Measurements from ENCODE around the gene BCL11B.

The BCL11B gene

DNA sequence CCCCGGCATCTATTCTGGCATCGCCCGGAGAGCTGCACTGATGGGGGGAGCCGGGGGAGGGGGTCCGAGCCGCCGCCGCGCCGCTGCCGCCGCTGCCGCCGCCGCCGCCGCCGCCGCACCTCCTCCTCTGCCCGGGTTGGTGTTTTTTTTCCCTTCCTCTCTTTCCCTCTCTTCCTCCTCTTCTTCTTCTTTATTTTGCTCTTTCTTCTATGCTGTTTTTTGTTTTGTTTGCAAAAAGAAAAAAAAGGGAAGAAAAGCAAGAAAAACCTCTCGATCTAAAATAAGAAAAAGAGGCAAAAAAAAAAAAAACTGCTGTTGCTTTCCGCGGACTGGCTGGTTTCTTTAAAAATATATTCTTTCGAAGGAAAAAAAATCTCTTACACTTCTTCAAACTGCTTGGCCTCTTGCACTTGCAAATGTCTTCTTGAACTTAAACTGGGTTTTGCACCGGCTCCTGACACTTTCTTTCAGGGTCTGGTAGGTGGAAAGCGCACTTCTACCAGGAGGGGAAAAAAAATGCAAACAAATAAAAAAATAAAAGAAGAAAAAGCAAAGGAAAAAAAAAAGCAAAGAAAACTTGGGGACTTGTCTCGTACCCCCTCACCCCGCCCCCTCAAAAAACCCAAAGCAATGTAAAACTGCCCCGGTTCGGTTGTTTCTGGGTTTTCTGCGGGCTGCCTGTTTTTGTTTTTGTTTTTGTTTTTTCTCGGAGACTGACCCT lies 616 bp downstream of the BCL11B start:
- H3K36me3 ChIP-seq (ENCODE audit: insufficient read depth, low read length): no peaks in the 10 kb centered on the region
- no peaks in the 10 kb centered on the region for H3K27me3 ChIP-seq (ENCODE audit: insufficient read depth, low read length)
- H3K4me2 ChIP-seq (ENCODE audit: low read length): no peak overlapping the region
- no peaks in the 10 kb centered on the region for H3K9me3 ChIP-seq (ENCODE audit: low read length)
- TF ChIP-seq, protein P1, sequence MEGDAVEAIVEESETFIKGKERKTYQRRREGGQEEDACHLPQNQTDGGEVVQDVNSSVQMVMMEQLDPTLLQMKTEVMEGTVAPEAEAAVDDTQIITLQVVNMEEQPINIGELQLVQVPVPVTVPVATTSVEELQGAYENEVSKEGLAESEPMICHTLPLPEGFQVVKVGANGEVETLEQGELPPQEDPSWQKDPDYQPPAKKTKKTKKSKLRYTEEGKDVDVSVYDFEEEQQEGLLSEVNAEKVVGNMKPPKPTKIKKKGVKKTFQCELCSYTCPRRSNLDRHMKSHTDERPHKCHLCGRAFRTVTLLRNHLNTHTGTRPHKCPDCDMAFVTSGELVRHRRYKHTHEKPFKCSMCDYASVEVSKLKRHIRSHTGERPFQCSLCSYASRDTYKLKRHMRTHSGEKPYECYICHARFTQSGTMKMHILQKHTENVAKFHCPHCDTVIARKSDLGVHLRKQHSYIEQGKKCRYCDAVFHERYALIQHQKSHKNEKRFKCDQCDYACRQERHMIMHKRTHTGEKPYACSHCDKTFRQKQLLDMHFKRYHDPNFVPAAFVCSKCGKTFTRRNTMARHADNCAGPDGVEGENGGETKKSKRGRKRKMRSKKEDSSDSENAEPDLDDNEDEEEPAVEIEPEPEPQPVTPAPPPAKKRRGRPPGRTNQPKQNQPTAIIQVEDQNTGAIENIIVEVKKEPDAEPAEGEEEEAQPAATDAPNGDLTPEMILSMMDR (IDR thresholded peaks at IDR 0.05; ENCODE audit: low read length): no peak
- TF ChIP-seq EZH2 (IDR thresholded peaks at IDR 0.05; ENCODE audit: borderline replicate concordance, low read length): no peak
- no peaks in the 10 kb centered on the region for H3F3A ChIP-seq (ENCODE audit: insufficient read depth, low read length)
- no peaks in the 10 kb centered on the region for H3K9me2 ChIP-seq (ENCODE audit: low read depth, low read length)
- H3K9ac ChIP-seq (ENCODE audit: low read length): no peak overlapping the region
- no peaks in the 10 kb centered on the region for H4K20me1 ChIP-seq (ENCODE audit: insufficient read depth, low read length)
- no peak overlapping the region for H3K27ac ChIP-seq (ENCODE audit: low read depth, low read length, poor library complexity, severe bottlenecking)
- no peak overlapping the region for H2AFZ ChIP-seq (ENCODE audit: low read length)
- no peak overlapping the region for H3K4me3 ChIP-seq (ENCODE audit: low read depth, low read length, poor library complexity, severe bottlenecking)
- H3K79me2 ChIP-seq (ENCODE audit: insufficient read depth, low read length): no peaks in the 10 kb centered on the region
- H3K4me1 ChIP-seq (ENCODE audit: insufficient read depth, low read length, severe bottlenecking): no peaks in the 10 kb centered on the region

DNA sequence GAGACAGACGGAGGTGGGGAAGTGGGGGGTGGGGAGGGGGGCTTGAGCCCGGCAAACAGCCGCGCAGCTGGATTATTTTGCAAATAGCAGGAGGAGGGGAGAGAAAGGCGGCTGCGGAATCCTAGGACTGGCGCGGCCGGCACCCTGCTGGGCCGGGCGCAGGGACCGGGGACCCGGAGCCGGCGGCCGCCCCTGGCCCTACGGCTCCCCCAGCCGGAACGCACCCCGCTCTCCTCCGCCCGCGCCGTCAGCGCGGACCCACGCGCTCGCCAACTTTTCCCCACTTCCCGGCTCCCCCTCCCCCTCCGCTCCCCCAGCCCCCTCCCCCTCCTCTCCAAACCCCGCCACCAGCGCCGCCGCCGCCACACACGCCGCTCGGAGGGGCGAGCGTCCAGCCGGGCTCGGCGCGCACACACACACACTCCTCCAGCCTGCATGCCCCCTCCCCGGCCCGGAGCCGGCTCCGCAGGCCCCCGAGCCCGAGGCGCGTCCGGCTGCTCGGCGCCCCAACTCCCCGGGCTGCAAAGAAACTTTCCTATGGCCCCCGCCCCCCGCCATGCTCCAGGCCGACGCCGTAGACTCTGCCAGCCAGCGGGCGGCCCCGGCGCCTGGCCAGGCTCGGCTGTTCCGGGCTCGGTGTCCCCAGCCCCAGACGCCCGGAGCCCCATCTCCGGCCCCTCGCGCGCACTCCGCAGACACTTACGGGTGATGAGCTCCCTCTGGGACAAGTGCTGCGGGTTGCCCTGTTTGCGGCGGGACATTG lies 1.4 kb downstream of the BCL11B start:
- Histone ChIP-seq H3K4me3 (ENCODE audit: low read depth, low read length, poor library complexity, severe bottlenecking) (no peak overlapping the region), H3K79me2 (ENCODE audit: insufficient read depth, low read length) (no peaks in the 10 kb centered on the region), H3K36me3 (ENCODE audit: insufficient read depth, low read length) (no peaks in the 10 kb centered on the region), H3F3A (ENCODE audit: insufficient read depth, low read length) (no peaks in the 10 kb centered on the region), H3K9ac (ENCODE audit: low read length) (no peak overlapping the region), H3K9me3 (ENCODE audit: low read length) (no peaks in the 10 kb centered on the region), H4K20me1 (ENCODE audit: insufficient read depth, low read length) (no peaks in the 10 kb centered on the region), H3K27me3 (ENCODE audit: insufficient read depth, low read length) (no peaks in the 10 kb centered on the region), H3K4me1 (ENCODE audit: insufficient read depth, low read length, severe bottlenecking) (no peaks in the 10 kb centered on the region), H3K27ac (ENCODE audit: low read depth, low read length, poor library complexity, severe bottlenecking) (no peak overlapping the region), H3K9me2 (ENCODE audit: low read depth, low read length) (no peaks in the 10 kb centered on the region), H2AFZ (ENCODE audit: low read length) (no peak overlapping the region), H3K4me2 (ENCODE audit: low read length) (no peak overlapping the region)
- TF ChIP-seq EZH2 (IDR thresholded peaks at IDR 0.05; ENCODE audit: borderline replicate concordance, low read length): no peak
- TF ChIP-seq, protein P1 (IDR thresholded peaks at IDR 0.05; ENCODE audit: low read length): no peak

DNA sequence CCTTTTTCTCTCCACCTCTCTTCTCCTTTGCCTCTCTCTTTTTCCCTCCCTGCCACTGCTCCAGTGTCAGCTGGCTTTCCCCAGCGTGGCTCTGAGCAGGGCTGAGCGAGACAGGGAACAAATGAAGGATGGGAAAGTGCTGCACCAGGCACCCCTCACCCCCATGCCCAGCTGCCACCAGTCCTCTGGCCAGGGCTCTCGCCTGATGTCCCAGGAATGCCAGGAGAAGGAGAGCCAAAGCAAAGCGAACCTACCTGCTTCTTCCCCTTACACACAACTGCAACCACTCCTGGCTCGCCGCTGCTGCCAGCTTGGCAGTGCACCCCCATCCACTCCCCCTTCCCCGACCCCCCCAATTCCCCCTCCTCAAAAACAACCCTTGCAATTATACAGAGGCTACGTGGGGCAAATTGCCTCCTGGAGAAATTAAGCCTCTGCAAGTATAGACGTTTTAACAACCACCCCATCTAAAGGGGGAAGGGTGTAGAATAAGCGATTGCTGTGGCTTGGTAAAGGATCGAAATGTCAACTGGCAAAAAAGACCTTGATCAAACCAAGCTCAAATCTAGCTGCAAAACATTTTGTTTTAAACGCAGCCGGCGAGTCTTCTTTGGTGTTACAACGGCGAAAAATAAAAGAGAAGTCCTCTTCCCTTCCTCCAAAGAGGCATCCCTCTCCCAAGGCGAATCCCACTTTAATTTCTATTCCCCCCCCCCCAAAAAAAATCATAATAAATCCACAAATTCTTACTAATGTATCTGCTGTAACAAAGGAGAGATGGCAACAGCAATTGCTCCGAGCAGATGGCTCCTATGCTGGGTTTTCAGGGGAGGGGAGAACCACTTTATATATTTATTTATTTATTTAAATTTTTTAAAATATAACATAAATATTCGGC lies 2.9 kb downstream of the BCL11B start:
- Histone ChIP-seq H3F3A (ENCODE audit: insufficient read depth, low read length) (no peaks in the 10 kb centered on the region), H3K9me2 (ENCODE audit: low read depth, low read length) (no peaks in the 10 kb centered on the region), H3K79me2 (ENCODE audit: insufficient read depth, low read length) (no peaks in the 10 kb centered on the region), H2AFZ (ENCODE audit: low read length) (no peak overlapping the region), H3K9ac (ENCODE audit: low read length) (no peak overlapping the region), H3K4me3 (ENCODE audit: low read depth, low read length, poor library complexity, severe bottlenecking) (no peak overlapping the region), H3K27ac (ENCODE audit: low read depth, low read length, poor library complexity, severe bottlenecking) (no peak overlapping the region), H3K27me3 (ENCODE audit: insufficient read depth, low read length) (no peaks in the 10 kb centered on the region), H4K20me1 (ENCODE audit: insufficient read depth, low read length) (no peaks in the 10 kb centered on the region), H3K4me1 (ENCODE audit: insufficient read depth, low read length, severe bottlenecking) (no peaks in the 10 kb centered on the region), H3K4me2 (ENCODE audit: low read length) (no peak overlapping the region), H3K36me3 (ENCODE audit: insufficient read depth, low read length) (no peaks in the 10 kb centered on the region), H3K9me3 (ENCODE audit: low read length) (no peaks in the 10 kb centered on the region)
- TF ChIP-seq EZH2 (IDR thresholded peaks at IDR 0.05; ENCODE audit: borderline replicate concordance, low read length): no peak
- TF ChIP-seq, protein P1 (IDR thresholded peaks at IDR 0.05; ENCODE audit: low read length): no peak
